Subcutaneous abdominal adipose tissue (tissue), 5 donors: ENCODE data around the gene PRKCA.

Experiments used
- H3K27ac ChIP-seq: one replicate; pipeline ENCODE4 v1.7.0; 2013; ENCODE audit warnings: low read depth, mild to moderate bottlenecking, inconsistent platforms, low read length, moderate library complexity
- H3K27me3 ChIP-seq, 5 donors: one replicate each; pipeline ENCODE4 v1.7.0; 2013; ENCODE audit warnings: low read length in 5 of 5, inconsistent platforms in 1 of 5; ENCODE audit not compliant: control insufficient read depth in 5 of 5, insufficient read depth in 4 of 5
- H3K36me3 ChIP-seq, 5 donors: one replicate each; pipeline ENCODE4 v1.7.0; 2013; ENCODE audit warnings: low read length in 5 of 5; ENCODE audit not compliant: control insufficient read depth in 5 of 5, insufficient read depth in 5 of 5
- H3K4me1 ChIP-seq, 5 donors: one replicate each; pipeline ENCODE4 v1.7.0; 2013; ENCODE audit warnings: low read length in 5 of 5, mild to moderate bottlenecking in 3 of 5, moderate library complexity in 1 of 5; ENCODE audit not compliant: control insufficient read depth in 5 of 5, insufficient read depth in 5 of 5
- H3K4me3 ChIP-seq, 5 donors: one replicate each; pipeline ENCODE4 v1.7.0; 2013; ENCODE audit warnings: low read length in 5 of 5, low read depth in 1 of 5
- H3K9ac ChIP-seq, 5 donors: one replicate each; pipeline ENCODE4 v1.7.0; 2013; ENCODE audit warnings: low read length in 5 of 5, mild to moderate bottlenecking in 4 of 5, moderate library complexity in 3 of 5
- H3K9me3 ChIP-seq, 5 donors: one replicate each; pipeline ENCODE4 v1.7.0; 2013; ENCODE audit warnings: low read length in 5 of 5; ENCODE audit not compliant: control insufficient read depth in 5 of 5
- donor health status: healthy.
- donor health status: healthy.
- donor health status: healthy.
- donor health status: healthy.
- donor health status: healthy.

PRKCA gene

GRCh38 chr17:66444031-66444430 lies 141.6 kb downstream of the PRKCA start:
- H3K9ac ChIP-seq, result no peak overlapping the region
- no peaks in the 10 kb centered on the region for H3K4me1 ChIP-seq
- no peaks in the 10 kb centered on the region for H3K36me3 ChIP-seq
- no peaks in the 10 kb centered on the region for H3K9me3 ChIP-seq
- no peaks in the 10 kb centered on the region for H3K27me3 ChIP-seq
- no peak overlapping the region for H3K27ac ChIP-seq
- H3K4me3 ChIP-seq, result no peak overlapping the region

GRCh38 chr17:66445229-66445628 lies 142.8 kb downstream of the PRKCA start:
- no peak overlapping the region for H3K4me3 ChIP-seq
- no peak overlapping the region for H3K27ac ChIP-seq
- no peaks in the 10 kb centered on the region for H3K36me3 ChIP-seq
- H3K9me3 ChIP-seq, result no peaks in the 10 kb centered on the region
- no peaks in the 10 kb centered on the region for H3K27me3 ChIP-seq
- no peaks in the 10 kb centered on the region for H3K4me1 ChIP-seq
- H3K9ac ChIP-seq, result no peak overlapping the region

GRCh38 chr17:66446419-66446818 lies 144.0 kb downstream of the PRKCA start:
- H3K4me3 ChIP-seq, result no peak overlapping the region
- no peaks in the 10 kb centered on the region for H3K4me1 ChIP-seq
- H3K9ac ChIP-seq, result no peak overlapping the region
- H3K27ac ChIP-seq, result no peak overlapping the region
- no peaks in the 10 kb centered on the region for H3K9me3 ChIP-seq
- H3K36me3 ChIP-seq, result no peaks in the 10 kb centered on the region
- H3K27me3 ChIP-seq, result no peaks in the 10 kb centered on the region

GRCh38 chr17:66447159-66447558 lies 144.7 kb downstream of the PRKCA start:
- H3K27me3 ChIP-seq, result no peaks in the 10 kb centered on the region
- H3K9me3 ChIP-seq, result no peaks in the 10 kb centered on the region
- no peak overlapping the region for H3K27ac ChIP-seq
- H3K9ac ChIP-seq, result no peak overlapping the region
- no peak overlapping the region for H3K4me3 ChIP-seq
- H3K36me3 ChIP-seq, result no peaks in the 10 kb centered on the region
- no peaks in the 10 kb centered on the region for H3K4me1 ChIP-seq

- H3K36me3 ChIP-seq, result no peaks in the 10 kb centered on the region
- no peaks in the 10 kb centered on the region for H3K27me3 ChIP-seq
- no peaks in the 10 kb centered on the region for H3K9me3 ChIP-seq
- no peak overlapping the region for H3K9ac ChIP-seq
- no peak overlapping the region for H3K27ac ChIP-seq
- no peaks in the 10 kb centered on the region for H3K4me1 ChIP-seq
- H3K4me3 ChIP-seq, result no peak overlapping the region
Observed at GRCh38 chr17:66448026-66448639, 145.7 kb downstream of the PRKCA start.

- no peak overlapping the region for H3K9ac ChIP-seq
- H3K36me3 ChIP-seq, result no peaks in the 10 kb centered on the region
- no peaks in the 10 kb centered on the region for H3K9me3 ChIP-seq
- no peaks in the 10 kb centered on the region for H3K4me1 ChIP-seq
- no peak overlapping the region for H3K27ac ChIP-seq
- H3K4me3 ChIP-seq, result no peak overlapping the region
- no peaks in the 10 kb centered on the region for H3K27me3 ChIP-seq
Observed at GRCh38 chr17:66449418-66449977, 147.1 kb downstream of the PRKCA start.

GRCh38 chr17:66450008-66450851 lies 147.8 kb downstream of the PRKCA start:
- no peak overlapping the region for H3K9ac ChIP-seq
- H3K4me1 ChIP-seq, result no peaks in the 10 kb centered on the region
- H3K9me3 ChIP-seq, result no peaks in the 10 kb centered on the region
- H3K27me3 ChIP-seq, result no peaks in the 10 kb centered on the region
- no peak overlapping the region for H3K27ac ChIP-seq
- no peak overlapping the region for H3K4me3 ChIP-seq
- no peaks in the 10 kb centered on the region for H3K36me3 ChIP-seq

GRCh38 chr17:66450852-66451158 lies 148.4 kb downstream of the PRKCA start:
- no peak overlapping the region for H3K4me3 ChIP-seq
- H3K27me3 ChIP-seq, result no peaks in the 10 kb centered on the region
- no peaks in the 10 kb centered on the region for H3K9me3 ChIP-seq
- H3K36me3 ChIP-seq, result no peaks in the 10 kb centered on the region
- no peaks in the 10 kb centered on the region for H3K4me1 ChIP-seq
- H3K27ac ChIP-seq, result no peak overlapping the region
- H3K9ac ChIP-seq, result no peak overlapping the region

- H3K9me3 ChIP-seq, result no peaks in the 10 kb centered on the region
- H3K4me1 ChIP-seq, result no peaks in the 10 kb centered on the region
- H3K36me3 ChIP-seq, result no peaks in the 10 kb centered on the region
- H3K27ac ChIP-seq, result no peak overlapping the region
- no peak overlapping the region for H3K9ac ChIP-seq
- no peak overlapping the region for H3K4me3 ChIP-seq
- no peaks in the 10 kb centered on the region for H3K27me3 ChIP-seq
Observed at GRCh38 chr17:66451188-66452149, 149.1 kb downstream of the PRKCA start.
